Ovary (tissue), 3 donors: Measurements from ENCODE around the gene BACE2.

Source experiments
- CTCF ChIP-seq, 3 donors: fragments of 450-650 bp in 2 of 3; fragments of 200-600 bp in 1 of 3; IDR thresholded peaks; one replicate each; pipeline versions ENCODE4 v1.5.1 to v1.8.0; 2016 to 2022; ENCODE audit warnings: antibody characterized with exemption in 3 of 3, mild to moderate bottlenecking in 1 of 3
- EP300 ChIP-seq: sonication (generic); formaldehyde crosslinking; IDR thresholded peaks from one replicate; pipeline ENCODE4 v1.6.1; 2017; ENCODE audit warnings: antibody characterized with exemption
- donor health status: DM: no; HTN: no; CAD: no.

GRCh38 chr21:41169701-41170100 lies 1.7 kb downstream of the BACE2 start:
- TF ChIP-seq EP300 (no peak), CTCF (IDR thresholded peaks at IDR 0.05) (no peak)
